Activated CD4-positive, alpha-beta memory T cell treated with anti-CD3 and anti-CD28 coated beads for 36 hours (primary cell): ENCODE results near the gene ZFYVE26. TPM values are rescaled to one million over a fixed set of nuclear protein-coding genes. Genes with fewer than 3 reads are reported as not detected.
"Not testable (repeated sequence)": the region's sequence is repeated elsewhere in the genome, so short reads cannot be mapped to it uniquely, and the experiment has no call there.

Experiments used
- CTCF ChIA-PET: fragments of 350-600 bp; sonication (Branson Sonifier 250); formaldehyde crosslinking; loops from one replicate; lab custom pipeline; 2021; ENCODE audit warnings: antibody characterized with exemption, inconsistent platforms; lab: Charles Lee
- POLR2A ChIA-PET: fragments of 350-600 bp; sonication (Branson Sonifier 250); formaldehyde crosslinking; loops from one replicate; lab custom pipeline; 2021; ENCODE audit warnings: antibody characterized with exemption; lab: Charles Lee
- DNase-seq: peaks from one replicate; pipeline ENCODE4 v3.0.0-alpha.2; 2020
- H3K27ac Mint-ChIP-seq: one replicate; pipeline ENCODE4 v1.8.0; 2021; ENCODE audit warnings: mixed read lengths
- H3K27me3 Mint-ChIP-seq: one replicate; pipeline ENCODE4 v1.8.0; 2021; ENCODE audit warnings: mixed read lengths
- H3K36me3 Mint-ChIP-seq: one replicate; pipeline ENCODE4 v1.8.0; 2021; ENCODE audit warnings: mixed read lengths
- H3K4me1 Mint-ChIP-seq: one replicate; pipeline ENCODE4 v1.8.0; 2021; ENCODE audit warnings: low read depth, mixed read lengths
- H3K4me3 Mint-ChIP-seq: one replicate; pipeline ENCODE4 v1.8.0; 2021; ENCODE audit warnings: mild to moderate bottlenecking, mixed read lengths
- H3K9me3 Mint-ChIP-seq: one replicate; pipeline ENCODE4 v1.8.0; 2021; ENCODE audit warnings: mixed read lengths
- intact Hi-C: fragments of 100-400 bp; cut with micrococcal nuclease; formaldehyde crosslinking; loops from one replicate; pipeline ENCODE4 v1.15.1; 2023
- total RNA-seq, 2 experiments: library from RNA; stranded (reverse); gene quantifications; one replicate each; pipeline ENCODE4 v1.2.3, GENCODE V29; 2021

The ZFYVE26 gene
- total RNA-seq, 2 experiments from 2014 or later, result 12.5 to 12.6 TPM

DNA sequence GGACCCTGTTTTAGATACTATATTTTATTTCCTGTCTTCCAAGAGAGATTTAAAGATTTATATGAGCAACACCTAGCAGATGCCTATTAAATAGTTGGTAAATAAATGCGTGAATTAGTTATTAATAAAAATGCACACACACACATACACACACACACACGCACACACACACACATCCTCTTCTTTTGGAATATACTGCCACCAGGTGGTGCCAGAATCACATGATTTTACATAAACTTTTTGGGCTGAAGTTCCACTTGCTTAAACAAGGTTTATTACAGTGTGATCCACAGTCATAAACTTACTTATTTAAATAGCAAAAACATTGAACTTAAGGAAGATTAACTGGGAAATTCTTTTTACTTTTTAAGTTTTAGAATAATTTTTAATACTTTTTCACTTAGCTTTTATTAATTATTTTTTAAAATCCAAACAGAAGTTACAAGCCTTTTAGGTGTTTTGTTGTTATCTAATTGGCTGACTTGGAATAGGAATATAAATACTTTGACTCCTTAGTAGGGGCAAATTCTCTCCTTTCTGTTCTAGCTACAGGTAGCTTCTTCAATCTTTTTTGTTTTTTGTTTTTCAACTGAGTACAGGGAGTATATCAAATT, 20.7 kb upstream of the ZFYVE26 start:
- CTCF ChIA-PET, result interaction anchor here (0.6 to 1.9 kb wide), 8 partner anchors 10 to 1011 kb away, joined by 3 to 7 read pairs (median 3); no protein-coding TSS in a partner anchor
- H3K9me3 Mint-ChIP-seq, result no peaks in the 10 kb centered on the region
- DNase-seq, result peak; percentile 53
- POLR2A ChIA-PET, result no interaction called here
- no peaks in the 10 kb centered on the region for H3K27me3 Mint-ChIP-seq
- no peak overlapping the region for H3K27ac Mint-ChIP-seq
- no peaks in the 10 kb centered on the region for H3K4me1 Mint-ChIP-seq
- H3K36me3 Mint-ChIP-seq, result peaks cover 13% of the 10 kb centered on the region
- no peak overlapping the region for H3K4me3 Mint-ChIP-seq
- intact Hi-C loops, result no loop called here

DNA sequence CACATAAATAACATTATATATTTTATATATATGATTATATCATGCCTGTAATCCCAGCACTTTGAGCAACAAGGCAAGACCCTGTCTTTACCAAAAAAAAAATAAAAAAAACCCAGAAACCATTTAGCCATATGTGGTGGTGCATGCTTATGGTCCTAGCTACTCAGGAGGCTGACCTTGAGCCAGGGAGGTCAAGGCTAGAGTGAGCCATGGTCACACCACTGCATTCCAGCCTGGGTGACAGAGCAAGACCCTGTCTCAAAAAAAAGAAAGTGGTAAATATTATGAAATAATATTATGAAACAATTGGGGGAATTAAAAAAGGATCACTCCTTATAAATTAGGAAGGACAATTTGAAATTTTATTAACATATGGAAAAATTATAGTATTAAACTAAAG, 19.2 kb upstream of the ZFYVE26 start:
- Mint-ChIP-seq H3K4me1 (no peaks in the 10 kb centered on the region), H3K36me3 (peaks cover 15% of the 10 kb centered on the region), H3K4me3 (no peak overlapping the region), H3K9me3 (no peaks in the 10 kb centered on the region), H3K27ac (no peak overlapping the region), H3K27me3 (no peaks in the 10 kb centered on the region)
- no peak for DNase-seq
- intact Hi-C loops, result no loop called here
- POLR2A ChIA-PET, result no interaction called here
- CTCF ChIA-PET, result interaction anchor here (0.7 kb wide), 1 partner anchor 57 kb away, joined by 4 read pairs; no protein-coding TSS in a partner anchor

DNA sequence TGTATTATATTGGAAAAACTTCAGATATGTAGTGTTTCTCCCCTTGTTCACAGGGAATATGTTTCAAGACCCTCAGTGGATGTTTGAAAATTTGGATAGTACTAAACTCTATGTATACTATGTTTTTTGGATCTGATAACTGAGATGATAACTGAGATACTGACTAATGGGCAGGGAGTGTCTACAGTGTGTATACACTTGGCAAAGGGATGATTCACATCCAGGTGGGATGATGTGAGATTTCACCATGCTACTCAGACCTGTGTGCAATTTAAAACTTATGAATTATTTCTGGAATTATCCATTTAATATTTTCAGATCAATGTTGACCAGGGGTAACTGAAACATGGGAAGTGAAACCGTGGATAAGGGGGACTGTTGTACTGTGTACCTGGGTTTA, 17.0 kb upstream of the ZFYVE26 start:
- ChIA-PET POLR2A (no interaction called here), CTCF (interaction anchor here (0.9 kb wide), 1 partner anchor 79 kb away, joined by 4 read pairs; no protein-coding TSS in a partner anchor)
- H3K4me3 Mint-ChIP-seq, result no peak overlapping the region
- DNase-seq, result no peak
- no peak overlapping the region for H3K27ac Mint-ChIP-seq
- no peaks in the 10 kb centered on the region for H3K27me3 Mint-ChIP-seq
- intact Hi-C loops, result no loop called here
- peaks cover 3% of the 10 kb centered on the region for H3K9me3 Mint-ChIP-seq
- peaks cover 21% of the 10 kb centered on the region for H3K36me3 Mint-ChIP-seq
- no peaks in the 10 kb centered on the region for H3K4me1 Mint-ChIP-seq

DNA sequence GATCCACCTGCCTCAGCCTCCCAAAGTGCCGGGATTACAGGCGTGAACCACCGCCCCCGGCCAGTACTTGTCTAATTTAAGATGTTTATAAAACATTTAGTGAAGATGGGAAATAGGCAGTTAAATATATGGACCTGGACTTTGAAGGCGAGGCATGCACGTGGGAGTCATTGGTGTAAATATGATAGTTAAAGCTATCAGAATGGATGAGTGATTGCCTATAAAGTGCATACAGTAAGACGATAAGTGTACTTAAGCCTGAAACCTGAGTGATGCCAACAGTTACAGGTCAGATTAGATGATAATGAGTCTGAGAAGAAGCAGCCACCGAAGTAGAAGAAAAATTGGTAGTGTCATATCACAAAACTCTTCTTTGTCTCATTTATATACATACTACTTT, 14.7 kb upstream of the ZFYVE26 start:
- DNase-seq, result no peak
- intact Hi-C loops, result no loop called here
- no peaks in the 10 kb centered on the region for H3K4me1 Mint-ChIP-seq
- ChIA-PET CTCF (no interaction called here), POLR2A (no interaction called here)
- no peak overlapping the region for H3K27ac Mint-ChIP-seq
- H3K27me3 Mint-ChIP-seq, result no peaks in the 10 kb centered on the region
- H3K4me3 Mint-ChIP-seq, result no peak overlapping the region
- peaks cover 4% of the 10 kb centered on the region for H3K9me3 Mint-ChIP-seq
- peaks cover 28% of the 10 kb centered on the region for H3K36me3 Mint-ChIP-seq

DNA sequence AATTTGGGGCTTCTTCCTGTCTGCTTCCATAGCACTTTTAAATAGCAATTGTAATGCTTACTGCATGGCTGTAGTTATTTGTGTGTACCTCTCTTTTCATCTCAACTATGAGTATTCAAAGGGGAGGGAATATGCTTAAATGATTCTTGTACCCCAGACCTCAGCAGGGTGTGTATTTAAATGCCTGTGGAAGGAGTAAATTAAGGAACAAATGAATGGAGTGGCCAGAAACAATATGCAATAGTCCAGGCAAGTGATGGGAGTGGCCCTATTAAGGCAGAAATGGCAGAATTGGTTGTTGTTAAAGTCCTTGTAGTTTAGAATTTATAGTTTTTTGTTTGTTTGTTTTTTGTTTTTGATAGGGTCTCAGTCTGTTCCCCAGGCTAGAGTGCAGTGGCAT, 4.7 kb upstream of the ZFYVE26 start:
- no peaks in the 10 kb centered on the region for H3K27me3 Mint-ChIP-seq
- ChIA-PET CTCF (interaction anchor here (1.0 kb wide), 1 partner anchor 13 kb away, joined by 3 read pairs; no protein-coding TSS in a partner anchor), POLR2A (no interaction called here)

DNA sequence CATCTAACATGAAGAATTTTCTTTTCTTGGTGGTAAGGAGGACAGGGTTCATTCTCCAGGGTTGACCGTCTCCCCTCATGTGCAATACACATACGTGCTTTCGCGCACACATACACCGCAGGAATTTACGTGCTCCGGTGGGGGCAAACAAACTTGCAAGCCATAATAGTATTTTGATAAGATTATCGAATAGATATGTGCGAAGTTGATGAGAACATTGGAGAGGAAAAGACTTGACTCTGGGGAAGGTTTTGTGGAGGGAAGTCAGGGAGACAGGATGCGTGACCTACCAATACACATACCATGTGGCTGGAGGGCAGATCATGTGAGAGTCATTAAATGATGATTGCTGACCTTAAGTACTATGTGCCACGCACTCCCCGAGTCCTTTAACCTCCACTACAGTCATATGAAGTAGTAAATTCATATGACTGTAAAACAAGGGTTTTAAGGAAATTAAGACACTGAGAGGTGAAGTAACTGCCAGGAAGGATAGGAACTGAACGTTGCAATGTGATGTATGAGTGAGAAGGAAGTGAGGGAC, 4.1 kb upstream of the ZFYVE26 start:
- no peaks in the 10 kb centered on the region for H3K36me3 Mint-ChIP-seq
- ChIA-PET CTCF (no interaction called here), POLR2A (no interaction called here)
- H3K9me3 Mint-ChIP-seq, result no peaks in the 10 kb centered on the region
- H3K4me3 Mint-ChIP-seq, result peak overlapping the region; percentile 100
- peaks cover 35% of the 10 kb centered on the region for H3K4me1 Mint-ChIP-seq
- DNase-seq, result no peak
- H3K27me3 Mint-ChIP-seq, result no peaks in the 10 kb centered on the region
- intact Hi-C loops, result loop anchor here (2.0 kb wide), 1 partner anchor 202 kb away; the partner anchor contains the start of gene ARG2
- peak overlapping the region; percentile 96 for H3K27ac Mint-ChIP-seq

More for the DNA sequence above, 4.7 kb upstream of the ZFYVE26 start:
- Mint-ChIP-seq H3K27ac (no peak overlapping the region), H3K4me3 (peak overlapping the region; percentile 100), H3K4me1 (peaks cover 30% of the 10 kb centered on the region), H3K36me3 (peaks cover 1% of the 10 kb centered on the region), H3K9me3 (no peaks in the 10 kb centered on the region)
- DNase-seq, result no peak
- intact Hi-C loops, result loop anchor here (2.0 kb wide), 1 partner anchor 202 kb away; the partner anchor contains the start of gene ARG2

DNA sequence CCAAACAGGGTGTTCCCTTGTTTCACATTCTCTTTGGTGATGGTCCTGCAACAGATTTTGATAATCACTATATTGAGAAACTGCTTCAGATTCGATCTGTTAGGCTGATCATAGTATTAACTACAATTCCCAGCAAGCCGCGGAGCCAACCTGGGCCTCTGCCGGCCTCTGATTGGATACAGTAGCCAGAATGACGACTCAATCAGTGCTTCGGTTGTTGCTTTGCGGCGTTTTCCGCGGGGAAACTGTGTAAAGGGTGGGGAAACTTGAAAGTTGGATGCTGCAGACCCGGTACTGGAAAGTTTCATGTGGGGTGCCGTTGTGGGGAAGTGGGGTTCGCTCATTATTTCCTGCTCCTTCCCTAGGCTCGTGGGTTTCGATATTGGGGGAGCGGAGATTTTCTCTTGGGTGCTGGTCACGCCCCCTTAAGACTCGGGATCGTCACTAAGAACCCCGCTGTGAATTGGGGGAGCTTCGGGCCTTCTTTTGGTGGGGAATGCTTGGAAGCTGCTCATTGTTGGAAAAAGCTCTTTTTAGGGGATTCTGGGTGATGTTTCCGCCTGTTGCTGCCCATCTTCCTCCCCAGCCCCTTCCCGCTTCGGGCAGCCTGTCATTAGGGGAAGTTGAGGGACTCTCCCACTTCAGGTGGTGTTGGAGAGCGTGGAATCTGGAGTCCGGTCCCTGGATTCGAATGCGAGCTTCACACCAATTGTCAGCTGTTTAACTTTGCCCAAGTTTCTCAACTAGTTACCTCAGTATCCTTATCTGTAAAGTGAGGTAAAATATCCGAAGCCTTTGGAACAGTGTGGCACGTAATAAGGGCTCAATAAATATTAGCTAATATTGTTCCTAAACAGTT, 3.4 kb upstream of the ZFYVE26 start, which contains the start of gene RAD51B:
Gene RAD51B (plus strand): TSS at position 217 of the 859 bp plus-strand sequence.
- H3K9me3 Mint-ChIP-seq, result no peaks in the 10 kb centered on the region
- H3K4me1 Mint-ChIP-seq, result peaks cover 42% of the 10 kb centered on the region
- intact Hi-C loops, result loop anchor here (2.0 to 10.0 kb wide), 7 partner anchors 201 to 1312 kb away; partner anchors contain the start of genes ARG2, EIF2S1, GPHN and PIGH
- H3K36me3 Mint-ChIP-seq, result no peaks in the 10 kb centered on the region
- peak within 1 kb of the TSS; percentile 100 for H3K4me3 Mint-ChIP-seq
- peak; percentile 92 for DNase-seq
- ChIA-PET CTCF (no interaction called here), POLR2A (interaction anchor here (1.8 kb wide), 1 partner anchor 976 kb away, joined by 4 read pairs; no protein-coding TSS in a partner anchor)
- no peaks in the 10 kb centered on the region for H3K27me3 Mint-ChIP-seq
- H3K27ac Mint-ChIP-seq, result peak within 1 kb of the TSS; percentile 96

DNA sequence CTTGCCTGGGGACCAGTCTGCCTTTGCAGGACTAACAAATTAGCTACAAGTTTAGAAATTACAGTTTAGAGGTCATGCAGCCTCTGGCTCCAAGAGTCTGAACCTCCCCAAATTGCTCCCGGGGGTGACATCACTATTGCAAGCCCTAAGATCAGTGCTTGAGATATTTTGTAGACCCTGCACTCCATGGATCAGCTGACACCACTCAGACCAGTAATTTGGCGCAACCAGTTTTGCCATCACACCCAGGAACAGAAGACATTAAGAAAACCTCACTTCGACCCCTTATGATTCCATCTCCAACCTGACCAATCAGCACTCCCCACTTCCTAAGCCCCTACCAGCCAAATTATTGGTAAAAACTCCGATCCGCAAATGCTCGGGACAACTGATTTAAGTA, 2.1 kb upstream of the ZFYVE26 start:
- POLR2A ChIA-PET, result interaction anchor here (1.8 kb wide), 1 partner anchor 977 kb away, joined by 4 read pairs; no protein-coding TSS in a partner anchor
- DNase-seq, H3K36me3 Mint-ChIP-seq, CTCF ChIA-PET, H3K27me3 Mint-ChIP-seq, H3K9me3 Mint-ChIP-seq: not testable (repeated sequence)
- Mint-ChIP-seq H3K4me1 (peaks cover 48% of the 10 kb centered on the region), H3K4me3 (peak overlapping the region; percentile 100), H3K27ac (peak overlapping the region; percentile 8)
- intact Hi-C loops, result loop anchor here (2.0 to 10.0 kb wide), 6 partner anchors 216 to 1311 kb away; partner anchors contain the start of genes EIF2S1, GPHN and PIGH

DNA sequence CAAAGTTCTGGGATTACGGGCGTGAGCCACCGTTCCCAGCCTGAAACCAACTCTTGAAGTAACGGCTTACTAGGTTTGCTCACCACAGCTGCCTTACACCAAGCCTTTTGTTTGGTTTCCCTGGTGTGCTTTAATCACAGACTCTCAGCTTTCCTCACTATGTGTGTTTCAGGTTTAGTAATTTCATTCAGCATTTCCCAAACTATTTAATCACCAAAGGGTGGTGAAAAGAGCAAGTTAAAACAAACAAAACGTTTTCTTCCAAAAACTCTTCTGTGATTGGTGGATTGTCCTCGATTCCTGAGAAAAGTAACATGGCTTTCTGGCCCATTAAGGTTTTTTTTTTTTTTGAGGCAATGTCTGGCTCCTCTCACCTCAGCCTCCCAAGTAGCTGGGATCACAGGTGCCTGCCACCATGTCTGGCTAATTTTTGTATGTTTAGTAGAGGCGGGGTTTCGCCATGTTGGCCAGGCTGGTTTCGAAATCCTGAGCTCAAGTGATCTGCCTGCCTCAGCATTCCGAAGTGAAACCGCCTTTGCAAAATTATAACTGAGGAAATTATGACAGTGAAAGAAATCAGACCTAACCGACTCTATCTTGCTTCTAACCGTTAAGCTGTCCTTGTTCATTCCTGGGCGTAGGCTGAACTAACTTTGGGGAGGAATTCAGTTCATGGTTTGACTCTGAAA, 1.5 kb upstream of the ZFYVE26 start:
- Mint-ChIP-seq H3K9me3 (no peaks in the 10 kb centered on the region), H3K4me1 (peaks cover 48% of the 10 kb centered on the region), H3K27ac (peak overlapping the region; percentile 8), H3K4me3 (peak overlapping the region; percentile 100), H3K36me3 (peaks cover 3% of the 10 kb centered on the region), H3K27me3 (no peaks in the 10 kb centered on the region)
- intact Hi-C loops, result loop anchor here (2.0 to 10.0 kb wide), 7 partner anchors 123 to 1311 kb away; partner anchors contain the start of genes EIF2S1, GPHN, PIGH and RDH11
- CTCF ChIA-PET, result no interaction called here
- no peak for DNase-seq
- POLR2A ChIA-PET, result interaction anchor here (0.6 to 1.8 kb wide), 4 partner anchors 9 to 1092 kb away, joined by 3 to 5 read pairs (median 4); partner anchors contain the start of gene RDH11

DNA sequence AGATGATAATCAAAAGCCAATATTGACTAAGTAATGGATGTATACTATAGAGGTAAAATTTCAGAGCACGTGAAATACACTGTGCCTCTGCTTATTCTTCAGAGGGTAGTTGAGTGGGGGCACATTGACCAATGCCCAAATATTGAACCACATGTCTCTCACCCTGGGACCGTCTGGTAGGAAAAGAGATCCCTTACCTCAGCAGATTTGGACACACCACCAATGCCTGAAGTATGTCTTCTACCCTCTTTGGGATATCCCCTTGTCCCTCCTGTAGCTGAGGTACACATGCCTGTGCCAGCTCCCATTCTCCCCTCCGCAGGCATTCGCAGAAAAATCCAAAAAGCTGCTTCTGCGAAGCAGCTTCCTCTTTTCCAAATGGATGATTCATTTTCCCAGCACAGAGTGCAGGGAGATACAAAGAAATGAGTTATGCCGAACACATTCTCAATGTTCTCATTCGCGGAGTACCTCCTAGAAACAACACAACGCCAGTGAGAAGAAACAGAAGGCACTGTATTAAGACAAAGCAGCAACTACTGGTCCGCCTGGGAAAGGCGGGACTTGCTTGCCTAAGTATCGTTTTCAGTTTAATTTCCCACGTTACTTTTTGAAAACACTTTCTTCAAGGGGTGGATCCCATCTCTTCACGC, 691 bp downstream of the ZFYVE26 start:
- no peaks in the 10 kb centered on the region for H3K27me3 Mint-ChIP-seq
- POLR2A ChIA-PET, result interaction anchor here (1.0 to 1.9 kb wide), 2 partner anchors 216 to 1000 kb away, joined by 3 to 8 read pairs; partner anchors contain the start of gene PIGH
- H3K9me3 Mint-ChIP-seq, result no peaks in the 10 kb centered on the region
- peak overlapping the region; percentile 93 for H3K4me3 Mint-ChIP-seq
- H3K27ac Mint-ChIP-seq, result peak overlapping the region; percentile 90
- intact Hi-C loops, result loop anchor here (2.0 to 10.0 kb wide), 6 partner anchors 121 to 1308 kb away; partner anchors contain the start of genes EIF2S1, GPHN, PIGH and RDH11
- peaks cover 43% of the 10 kb centered on the region for H3K4me1 Mint-ChIP-seq
- H3K36me3 Mint-ChIP-seq, result peaks cover 11% of the 10 kb centered on the region
- CTCF ChIA-PET, result no interaction called here
- no peak for DNase-seq
